HG03457 (cell line): Measurements from ENCODE around the gene ZNF48.

ENCODE experiments used
- ATAC-seq: cut with Tn5 transposase; IDR thresholded peaks from one replicate; pipeline ENCODE4 v1.9.1; 2021; ENCODE audit warnings: moderate number of reproducible peaks; ENCODE audit not compliant: unreplicated experiment

ZNF48 gene

GRCh38 chr16:30434852-30435251 is 39.6 kb downstream of the ZNF48 start:
- no peak for ATAC-seq

DNA sequence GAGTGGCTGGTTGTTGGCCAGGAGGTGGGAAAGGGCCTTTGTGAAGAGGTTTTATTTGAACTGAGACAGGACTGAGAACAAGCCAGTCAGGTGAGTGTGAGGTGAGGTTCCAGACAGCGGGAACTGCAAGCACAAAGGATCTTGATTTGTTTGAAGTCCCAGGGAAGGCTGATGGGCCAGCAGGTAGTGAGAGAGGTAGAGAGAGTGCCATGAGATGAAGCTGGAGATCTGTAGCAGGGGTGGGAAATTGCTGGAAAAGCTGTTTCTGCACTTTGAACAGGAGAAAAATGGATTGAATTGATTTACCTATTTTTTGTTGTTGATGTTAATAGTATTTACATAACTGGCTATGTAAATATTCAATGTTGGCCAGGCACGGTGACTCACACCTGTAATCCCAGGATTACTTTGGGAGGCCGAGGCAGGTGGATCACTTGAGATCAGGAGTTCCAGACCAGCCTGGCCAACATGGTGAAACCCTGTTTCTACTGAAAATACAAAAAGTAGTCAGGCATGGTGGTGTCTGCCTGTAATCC is 42.4 kb downstream of the ZNF48 start:
- no peak for ATAC-seq

DNA sequence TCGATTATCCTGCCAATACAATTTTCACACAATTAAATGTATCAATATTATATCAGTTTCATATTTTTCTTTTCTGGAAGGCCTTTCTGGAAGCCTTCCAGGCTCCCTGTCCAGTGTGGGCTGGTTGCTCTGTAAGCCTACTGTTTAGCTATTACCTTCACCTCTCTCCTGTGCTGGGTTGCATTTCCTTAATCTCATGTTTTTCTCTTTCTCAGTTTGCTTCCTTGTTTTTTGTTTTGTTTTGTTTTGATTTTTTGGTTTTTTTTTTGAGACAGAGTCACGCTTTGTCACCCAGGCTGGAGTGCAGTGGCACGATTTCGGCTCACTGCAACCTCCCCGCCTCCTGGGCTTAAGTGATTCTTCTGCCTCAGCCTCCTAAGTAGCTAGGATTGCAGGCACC is 43.6 kb downstream of the ZNF48 start:
- ATAC-seq: no peak

- no peak for ATAC-seq
Measured at GRCh38 chr16:30439720-30440348, 44.6 kb downstream of the ZNF48 start.

GRCh38 chr16:30443631-30444030 is 48.4 kb downstream of the ZNF48 start:
- ATAC-seq: no peak

GRCh38 chr16:30444231-30445148 is 49.3 kb downstream of the ZNF48 start:
- no peak for ATAC-seq

DNA sequence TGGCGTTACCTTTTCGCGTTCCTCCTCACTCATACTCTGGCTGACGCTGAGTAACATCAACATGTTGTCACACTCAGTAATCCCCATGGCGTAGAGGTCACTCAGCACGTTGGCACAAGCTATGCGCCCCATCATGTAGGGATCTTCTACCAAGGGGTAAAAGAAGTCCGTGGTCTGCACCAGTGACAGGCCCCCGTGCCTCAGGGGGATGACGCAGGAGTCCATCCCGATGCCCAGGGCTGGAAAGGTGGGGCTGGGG is 49.9 kb downstream of the ZNF48 start:
- ATAC-seq: no peak

GRCh38 chr16:30445408-30446202 is 50.4 kb downstream of the ZNF48 start, which contains the start of gene SEPHS2:
TSS of gene SEPHS2 (minus strand) at chr16:30445874. CDS start at chr16:30445727, 147 bp downstream.
- ATAC-seq: no peak

GRCh38 chr16:30446203-30446595 is 51.0 kb downstream of the ZNF48 start:
- no peak for ATAC-seq

GRCh38 chr16:30447512-30448226 is 52.4 kb downstream of the ZNF48 start:
- ATAC-seq: no peak

DNA sequence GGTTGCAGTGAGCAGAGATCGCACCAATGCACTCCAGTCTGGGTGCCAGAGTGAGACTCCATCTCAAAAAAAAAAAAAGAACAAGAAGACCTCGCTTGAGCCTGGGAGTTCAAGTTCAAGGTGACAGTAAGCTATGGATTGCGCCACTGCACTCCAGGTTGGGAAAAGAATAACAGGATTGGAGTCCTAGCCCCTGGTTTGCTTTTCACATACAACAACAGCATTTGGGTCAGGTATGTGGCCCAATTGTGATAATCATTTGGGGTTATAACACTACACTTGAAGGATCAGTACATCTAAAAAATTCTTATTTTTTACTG is 53.9 kb downstream of the ZNF48 start:
- no peak for ATAC-seq
